HepG2 (cell line): ENCODE data around the gene RBM8A. TPM values are rescaled to one million over a fixed set of nuclear protein-coding genes. Genes with fewer than 3 reads are reported as not detected.

Experiments
- ARHGAP35 ChIP-seq: sonication (generic); formaldehyde crosslinking; IDR thresholded peaks from 2 replicates; pipeline ENCODE4 v1.9.0; 2022; ENCODE audit warnings: mild to moderate bottlenecking, inconsistent platforms, moderate library complexity, missing genetic modification reagents, borderline replicate concordance
- GATA4 ChIP-seq: sonication (generic); IDR thresholded peaks from 2 replicates; pipeline ENCODE4 v1.6.1; 2016; ENCODE audit warnings: antibody characterized with exemption, low read depth, borderline replicate concordance
- MIER2 ChIP-seq: IDR thresholded peaks from 2 replicates; pipeline ENCODE4 v1.6.1; 2016; ENCODE audit warnings: missing biosample characterization, missing genetic modification reagents
- PAWR ChIP-seq: sonication (generic); formaldehyde crosslinking; IDR thresholded peaks from 2 replicates; pipeline ENCODE4 v1.4.0; 2020; ENCODE audit warnings: missing genetic modification reagents, mild to moderate bottlenecking, borderline replicate concordance
- POGZ ChIP-seq: sonication (generic); formaldehyde crosslinking; IDR thresholded peaks from 2 replicates; pipeline ENCODE4 v1.4.0; 2020; ENCODE audit warnings: mild to moderate bottlenecking, missing genetic modification reagents
- RFX1 ChIP-seq: fragments of 450-650 bp; IDR thresholded peaks from 2 replicates; pipeline ENCODE4 v1.6.1; 2017
- RXRA ChIP-seq: sonication (generic); formaldehyde crosslinking; IDR thresholded peaks from 2 replicates; pipeline ENCODE4 v1.5.1; 2020; ENCODE audit warnings: missing genetic modification reagents
- SAP130 ChIP-seq: IDR thresholded peaks from 2 replicates; pipeline ENCODE4 v1.6.1; 2016; ENCODE audit warnings: low read depth
- SIN3B ChIP-seq: fragments of 150-350 bp; IDR thresholded peaks from 2 replicates; pipeline ENCODE4 v1.6.1; 2014; ENCODE audit warnings: low read length
- XBP1 ChIP-seq: sonication (generic); formaldehyde crosslinking; IDR thresholded peaks from 2 replicates; pipeline ENCODE4 v1.5.0; 2020; ENCODE audit warnings: missing genetic modification reagents
- ZMYM3 ChIP-seq: sonication (generic); formaldehyde crosslinking; IDR thresholded peaks from 2 replicates; pipeline ENCODE4 v1.5.1; 2020; ENCODE audit warnings: mild to moderate bottlenecking, missing genetic modification reagents
- ZNF549 ChIP-seq: sonication (generic); formaldehyde crosslinking; IDR thresholded peaks from 2 replicates; pipeline ENCODE4 v1.5.0; 2020; ENCODE audit warnings: missing genetic modification reagents
- ZNF558 ChIP-seq: sonication (generic); formaldehyde crosslinking; IDR thresholded peaks from 2 replicates; pipeline ENCODE4 v1.9.0; 2022; ENCODE audit warnings: mild to moderate bottlenecking, missing genetic modification reagents, borderline replicate concordance
- polyA plus RNA-seq, 8 experiments: library from polyadenylated mRNA; depleted of rRNA in 3 of 8; stranded (reverse) in 7 of 8; unstranded in 1 of 8; fragments of >200 nt; fragmentation: Illumina TruSeq in 4 of 8; extraction: Trizol in 4 of 8; gene quantifications; 2 replicates each; pipeline versions ENCODE4 v1.2.1 to v1.2.3, GENCODE V29; 2011 to 2016; ENCODE audit warnings: low read depth in 4 of 8, missing spikeins in 1 of 8, mixed read lengths in 1 of 8; ENCODE audit not compliant: insufficient read depth in 1 of 8
- total RNA-seq, 5 experiments: library from RNA; depleted of rRNA; stranded (reverse); fragments of >200 nt; fragmentation: Illumina TruSeq; extraction: Trizol; gene quantifications; 2 replicates each; pipeline ENCODE4 v1.2.3, GENCODE V29; 2016; ENCODE audit warnings: low read depth in 1 of 5
- TF ChIP-seq, protein P1 (sequence below): sonication (generic); formaldehyde crosslinking; IDR thresholded peaks from 2 replicates; pipeline ENCODE4 v1.5.1; 2020; ENCODE audit warnings: missing genetic modification reagents, mild to moderate bottlenecking, borderline replicate concordance
- TF ChIP-seq, protein P2 (sequence below): sonication (generic); formaldehyde crosslinking; IDR thresholded peaks from 2 replicates; pipeline ENCODE4 v1.5.0; 2020; ENCODE audit warnings: mild to moderate bottlenecking, missing genetic modification reagents, borderline replicate concordance
- TF ChIP-seq, protein P3 (sequence below): sonication (generic); formaldehyde crosslinking; IDR thresholded peaks from 2 replicates; pipeline ENCODE4 v1.4.0; 2020; ENCODE audit warnings: missing genetic modification reagents, mild to moderate bottlenecking, borderline replicate concordance
- TF ChIP-seq, protein P4 (sequence below), 2 experiments: fragments of 450-650 bp in 1 of 2; sonication (generic) in 1 of 2; formaldehyde crosslinking in 1 of 2; IDR thresholded peaks; 2 replicates each; pipeline versions ENCODE4 v1.6.1 to v1.8.0; 2016 to 2022; ENCODE audit warnings: antibody characterized with exemption in 1 of 2, mild to moderate bottlenecking in 1 of 2, missing genetic modification reagents in 1 of 2

The RBM8A gene
- total and polyA plus RNA-seq, 2 of the 13 experiments (the other 11 are each of a cell fraction or from before 2014, with no cell fraction given): 106 to 162 TPM

DNA sequence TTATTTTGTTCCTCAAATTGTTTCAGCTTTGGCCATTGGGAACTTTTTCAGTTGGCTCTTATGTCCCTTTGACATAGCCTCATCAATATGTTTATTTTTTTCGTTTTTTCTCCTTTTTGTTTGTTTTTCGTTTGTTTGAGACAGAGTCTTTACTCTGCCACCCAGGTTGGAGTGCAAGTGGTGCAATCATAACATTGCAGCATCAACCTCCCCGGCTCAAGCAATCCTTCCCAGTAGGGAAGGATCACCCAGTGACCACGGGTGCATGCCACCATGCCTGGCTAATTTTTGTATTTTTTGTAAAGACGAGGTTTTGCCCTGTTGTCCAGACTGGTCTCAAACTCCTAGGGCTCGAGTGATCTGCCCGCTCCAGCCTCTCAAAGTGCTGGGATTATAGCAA is 45.3 kb upstream of the RBM8A start (continued):
- TF ChIP-seq ZMYM3 (peak; percentile 15; the same call in 1 of the 2 replicates), RXRA (CRISPR knock-in tag) (no peak), PAWR (CRISPR knock-in tag) (no peak), ARHGAP35 (CRISPR knock-in tag) (no peak), ZNF558 (no peak), ZNF549 (CRISPR knock-in tag) (no peak), POGZ (CRISPR knock-in tag) (no peak), RFX1 (no peak), MIER2 (CRISPR knock-in tag) (no peak), SIN3B (no peak), GATA4 (no peak), XBP1 (CRISPR knock-in tag) (no peak), SAP130 (CRISPR knock-in tag) (peak; percentile 45; the same call in 1 of the 2 replicates)
- TF ChIP-seq, protein P1, sequence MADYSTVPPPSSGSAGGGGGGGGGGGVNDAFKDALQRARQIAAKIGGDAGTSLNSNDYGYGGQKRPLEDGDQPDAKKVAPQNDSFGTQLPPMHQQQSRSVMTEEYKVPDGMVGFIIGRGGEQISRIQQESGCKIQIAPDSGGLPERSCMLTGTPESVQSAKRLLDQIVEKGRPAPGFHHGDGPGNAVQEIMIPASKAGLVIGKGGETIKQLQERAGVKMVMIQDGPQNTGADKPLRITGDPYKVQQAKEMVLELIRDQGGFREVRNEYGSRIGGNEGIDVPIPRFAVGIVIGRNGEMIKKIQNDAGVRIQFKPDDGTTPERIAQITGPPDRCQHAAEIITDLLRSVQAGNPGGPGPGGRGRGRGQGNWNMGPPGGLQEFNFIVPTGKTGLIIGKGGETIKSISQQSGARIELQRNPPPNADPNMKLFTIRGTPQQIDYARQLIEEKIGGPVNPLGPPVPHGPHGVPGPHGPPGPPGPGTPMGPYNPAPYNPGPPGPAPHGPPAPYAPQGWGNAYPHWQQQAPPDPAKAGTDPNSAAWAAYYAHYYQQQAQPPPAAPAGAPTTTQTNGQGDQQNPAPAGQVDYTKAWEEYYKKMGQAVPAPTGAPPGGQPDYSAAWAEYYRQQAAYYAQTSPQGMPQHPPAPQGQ (CRISPR knock-in tag): no peak
- TF ChIP-seq, protein P2, sequence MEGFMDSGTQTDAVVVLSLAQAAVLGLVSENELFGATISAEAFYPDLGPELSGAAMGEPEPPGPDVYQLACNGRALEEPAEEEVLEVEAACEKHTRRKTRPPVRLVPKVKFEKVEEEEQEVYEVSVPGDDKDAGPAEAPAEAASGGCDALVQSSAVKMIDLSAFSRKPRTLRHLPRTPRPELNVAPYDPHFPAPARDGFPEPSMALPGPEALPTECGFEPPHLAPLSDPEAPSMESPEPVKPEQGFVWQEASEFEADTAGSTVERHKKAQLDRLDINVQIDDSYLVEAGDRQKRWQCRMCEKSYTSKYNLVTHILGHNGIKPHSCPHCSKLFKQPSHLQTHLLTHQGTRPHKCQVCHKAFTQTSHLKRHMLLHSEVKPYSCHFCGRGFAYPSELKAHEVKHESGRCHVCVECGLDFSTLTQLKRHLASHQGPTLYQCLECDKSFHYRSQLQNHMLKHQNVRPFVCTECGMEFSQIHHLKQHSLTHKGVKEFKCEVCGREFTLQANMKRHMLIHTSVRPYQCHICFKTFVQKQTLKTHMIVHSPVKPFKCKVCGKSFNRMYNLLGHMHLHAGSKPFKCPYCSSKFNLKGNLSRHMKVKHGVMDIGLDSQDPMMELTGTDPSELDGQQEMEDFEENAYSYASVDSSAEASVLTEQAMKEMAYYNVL (CRISPR knock-in tag): peak; percentile 60; the same call in 1 of the 2 replicates
- TF ChIP-seq, protein P3, sequence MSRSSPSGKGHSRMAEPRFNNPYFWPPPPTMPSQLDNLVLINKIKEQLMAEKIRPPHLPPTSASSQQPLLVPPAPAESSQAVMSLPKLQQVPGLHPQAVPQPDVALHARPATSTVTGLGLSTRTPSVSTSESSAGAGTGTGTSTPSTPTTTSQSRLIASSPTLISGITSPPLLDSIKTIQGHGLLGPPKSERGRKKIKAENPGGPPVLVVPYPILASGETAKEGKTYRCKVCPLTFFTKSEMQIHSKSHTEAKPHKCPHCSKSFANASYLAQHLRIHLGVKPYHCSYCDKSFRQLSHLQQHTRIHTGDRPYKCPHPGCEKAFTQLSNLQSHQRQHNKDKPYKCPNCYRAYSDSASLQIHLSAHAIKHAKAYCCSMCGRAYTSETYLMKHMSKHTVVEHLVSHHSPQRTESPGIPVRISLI (CRISPR knock-in tag): peak; percentile 90
- TF ChIP-seq, protein P4, sequence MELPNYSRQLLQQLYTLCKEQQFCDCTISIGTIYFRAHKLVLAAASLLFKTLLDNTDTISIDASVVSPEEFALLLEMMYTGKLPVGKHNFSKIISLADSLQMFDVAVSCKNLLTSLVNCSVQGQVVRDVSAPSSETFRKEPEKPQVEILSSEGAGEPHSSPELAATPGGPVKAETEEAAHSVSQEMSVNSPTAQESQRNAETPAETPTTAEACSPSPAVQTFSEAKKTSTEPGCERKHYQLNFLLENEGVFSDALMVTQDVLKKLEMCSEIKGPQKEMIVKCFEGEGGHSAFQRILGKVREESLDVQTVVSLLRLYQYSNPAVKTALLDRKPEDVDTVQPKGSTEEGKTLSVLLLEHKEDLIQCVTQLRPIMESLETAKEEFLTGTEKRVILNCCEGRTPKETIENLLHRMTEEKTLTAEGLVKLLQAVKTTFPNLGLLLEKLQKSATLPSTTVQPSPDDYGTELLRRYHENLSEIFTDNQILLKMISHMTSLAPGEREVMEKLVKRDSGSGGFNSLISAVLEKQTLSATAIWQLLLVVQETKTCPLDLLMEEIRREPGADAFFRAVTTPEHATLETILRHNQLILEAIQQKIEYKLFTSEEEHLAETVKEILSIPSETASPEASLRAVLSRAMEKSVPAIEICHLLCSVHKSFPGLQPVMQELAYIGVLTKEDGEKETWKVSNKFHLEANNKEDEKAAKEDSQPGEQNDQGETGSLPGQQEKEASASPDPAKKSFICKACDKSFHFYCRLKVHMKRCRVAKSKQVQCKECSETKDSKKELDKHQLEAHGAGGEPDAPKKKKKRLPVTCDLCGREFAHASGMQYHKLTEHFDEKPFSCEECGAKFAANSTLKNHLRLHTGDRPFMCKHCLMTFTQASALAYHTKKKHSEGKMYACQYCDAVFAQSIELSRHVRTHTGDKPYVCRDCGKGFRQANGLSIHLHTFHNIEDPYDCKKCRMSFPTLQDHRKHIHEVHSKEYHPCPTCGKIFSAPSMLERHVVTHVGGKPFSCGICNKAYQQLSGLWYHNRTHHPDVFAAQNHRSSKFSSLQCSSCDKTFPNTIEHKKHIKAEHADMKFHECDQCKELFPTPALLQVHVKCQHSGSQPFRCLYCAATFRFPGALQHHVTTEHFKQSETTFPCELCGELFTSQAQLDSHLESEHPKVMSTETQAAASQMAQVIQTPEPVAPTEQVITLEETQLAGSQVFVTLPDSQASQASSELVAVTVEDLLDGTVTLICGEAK (IDR thresholded peaks at IDR 0.05): no peak
- TF ChIP-seq, protein P4 (CRISPR knock-in tag; IDR thresholded peaks at IDR 0.05): no peak
